H9 (cell line): ENCODE results near the gene IP6K3. TPM values are rescaled to one million over a fixed set of nuclear protein-coding genes. Genes with fewer than 3 reads are reported as not detected.

Experiments
- DNase-seq: peaks from one replicate; pipeline ENCODE4 v3.0.0-alpha.2; 2017
- H2AFZ ChIP-seq: one replicate; pipeline ENCODE4 v1.6.1; 2013; ENCODE audit warnings: mild to moderate bottlenecking, low read length, control low read depth, moderate library complexity
- H2AK5ac ChIP-seq: 2 replicates; pipeline ENCODE4 v1.6.1; 2013; ENCODE audit warnings: low read length, control low read depth, mixed read lengths; ENCODE audit not compliant: insufficient read length
- H2BK120ac ChIP-seq: one replicate; pipeline ENCODE4 v1.6.1; 2013; ENCODE audit warnings: low read depth, mild to moderate bottlenecking, low read length, control low read depth, inconsistent platforms; ENCODE audit not compliant: poor library complexity, severe bottlenecking
- H2BK12ac ChIP-seq: 2 replicates; pipeline ENCODE4 v1.6.1; 2013; ENCODE audit warnings: low read length, control low read depth, mixed read lengths, low read depth; ENCODE audit not compliant: insufficient read length
- H2BK15ac ChIP-seq: 2 replicates; pipeline ENCODE4 v1.6.1; 2013; ENCODE audit warnings: low read depth, low read length, control low read depth
- H2BK20ac ChIP-seq: one replicate; pipeline ENCODE4 v1.6.1; 2013; ENCODE audit warnings: low read depth, mild to moderate bottlenecking, low read length, control low read depth, inconsistent platforms; ENCODE audit not compliant: poor library complexity, severe bottlenecking
- H2BK5ac ChIP-seq: 2 replicates; pipeline ENCODE4 v1.6.1; 2013; ENCODE audit warnings: low read length, control low read depth, mixed read lengths; ENCODE audit not compliant: insufficient read length
- H3K14ac ChIP-seq: 2 replicates; pipeline ENCODE4 v1.6.1; 2013; ENCODE audit warnings: low read length, control low read depth; ENCODE audit not compliant: insufficient read depth
- H3K18ac ChIP-seq: 2 replicates; pipeline ENCODE4 v1.6.1; 2013; ENCODE audit warnings: low read depth, mild to moderate bottlenecking, mixed read lengths, low read length, control low read depth; ENCODE audit not compliant: insufficient read length
- H3K23ac ChIP-seq: 2 replicates; pipeline ENCODE4 v1.6.1; 2013; ENCODE audit warnings: low read length, control low read depth, mixed read lengths, low read depth; ENCODE audit not compliant: insufficient read length
- H3K23me2 ChIP-seq: 2 replicates; pipeline ENCODE4 v1.6.1; 2013; ENCODE audit warnings: low read depth, mild to moderate bottlenecking, mixed read lengths, low read length, control low read depth; ENCODE audit not compliant: insufficient read length, poor library complexity, severe bottlenecking
- H3K27ac ChIP-seq: 2 replicates; pipeline ENCODE4 v1.5.1; 2013; ENCODE audit warnings: low read length, control low read depth, mixed read lengths, low read depth; ENCODE audit not compliant: insufficient read length
- H3K27me3 ChIP-seq: 2 replicates; pipeline ENCODE4 v1.6.1; 2013; ENCODE audit warnings: low read length, control low read depth, inconsistent platforms; ENCODE audit not compliant: insufficient read depth
- H3K4ac ChIP-seq: 2 replicates; pipeline ENCODE4 v1.6.1; 2013; ENCODE audit warnings: low read depth, mild to moderate bottlenecking, control low read depth, inconsistent platforms, low read length, moderate library complexity
- H3K4me1 ChIP-seq: 2 replicates; pipeline ENCODE4 v1.6.1; 2013; ENCODE audit warnings: low read length, control low read depth, inconsistent platforms; ENCODE audit not compliant: insufficient read depth
- H3K4me2 ChIP-seq: 2 replicates; pipeline ENCODE4 v1.6.1; 2013; ENCODE audit warnings: low read length, control low read depth, mixed read lengths; ENCODE audit not compliant: insufficient read length, insufficient read depth
- H3K56ac ChIP-seq: 2 replicates; pipeline ENCODE4 v1.6.1; 2013; ENCODE audit warnings: low read depth, mild to moderate bottlenecking, mixed read lengths, low read length, control low read depth; ENCODE audit not compliant: insufficient read length
- H3K79me1 ChIP-seq: 2 replicates; pipeline ENCODE4 v1.6.1; 2013; ENCODE audit warnings: low read depth, mild to moderate bottlenecking, moderate library complexity, low read length, control low read depth, inconsistent platforms; ENCODE audit not compliant: insufficient read depth, poor library complexity, severe bottlenecking
- H3K79me2 ChIP-seq: 2 replicates; pipeline ENCODE4 v1.6.1; 2013; ENCODE audit warnings: low read length, control low read depth, inconsistent platforms; ENCODE audit not compliant: insufficient read depth
- H3K9ac ChIP-seq: 2 replicates; pipeline ENCODE4 v1.6.1; 2013; ENCODE audit warnings: low read length, control low read depth, mixed read lengths; ENCODE audit not compliant: insufficient read length; ENCODE audit errors: extremely low read depth
- H3K9me3 ChIP-seq: one replicate; pipeline ENCODE4 v1.6.1; 2013; ENCODE audit warnings: low read depth, low read length, inconsistent platforms; ENCODE audit not compliant: control insufficient read depth
- H3T11ph ChIP-seq: one replicate; pipeline ENCODE4 v1.6.1; 2013; ENCODE audit warnings: mild to moderate bottlenecking, low read length, control low read depth, inconsistent platforms
- H4K20me1 ChIP-seq: one replicate; pipeline ENCODE4 v1.6.1; 2013; ENCODE audit not compliant: control insufficient read depth, insufficient read length, insufficient read depth
- H4K5ac ChIP-seq: 2 replicates; pipeline ENCODE4 v1.6.1; 2013; ENCODE audit warnings: low read depth, mild to moderate bottlenecking, mixed read lengths, low read length, control low read depth; ENCODE audit not compliant: insufficient read length
- H4K8ac ChIP-seq: replicated peaks from 2 replicates; pipeline ENCODE4 v1.6.1; 2013; ENCODE audit warnings: low read length, control low read depth, mixed read lengths, low read depth; ENCODE audit not compliant: insufficient read length
- H4K91ac ChIP-seq: 2 replicates; pipeline ENCODE4 v1.6.1; 2013; ENCODE audit warnings: low read depth, mild to moderate bottlenecking, moderate library complexity, mixed read lengths, low read length, control low read depth; ENCODE audit not compliant: insufficient read length
- H3K27ac Mint-ChIP-seq, 3 experiments: 2 replicates in 2 of 3; 3 replicates in 1 of 3; pipeline ENCODE4 v1.8.0; 2020 to 2021; ENCODE audit warnings: mixed read lengths in 3 of 3, mild to moderate bottlenecking in 1 of 3, moderate library complexity in 1 of 3
- H3K27me3 Mint-ChIP-seq: 2 replicates; pipeline ENCODE4 v1.8.0; 2021; ENCODE audit warnings: low read depth, mild to moderate bottlenecking, moderate library complexity, mixed read lengths
- H3K36me3 Mint-ChIP-seq, 3 experiments: 2 replicates in 2 of 3; 3 replicates in 1 of 3; pipeline ENCODE4 v1.8.0; 2020 to 2021; ENCODE audit warnings: low read depth in 3 of 3, mixed read lengths in 3 of 3; ENCODE audit not compliant: insufficient read depth in 1 of 3
- H3K4me1 Mint-ChIP-seq, 2 experiments: 2 replicates each; pipeline ENCODE4 v1.8.0; 2020; ENCODE audit warnings: mixed read lengths in 2 of 2
- H3K4me3 Mint-ChIP-seq, 2 experiments: 2 replicates in 1 of 2; 3 replicates in 1 of 2; pipeline ENCODE4 v1.8.0; 2020 to 2021; ENCODE audit warnings: mild to moderate bottlenecking in 2 of 2, mixed read lengths in 2 of 2, moderate library complexity in 1 of 2
- H3K9me3 Mint-ChIP-seq, 2 experiments: 2 replicates in 1 of 2; 3 replicates in 1 of 2; pipeline ENCODE4 v1.8.0; 2020; ENCODE audit warnings: mild to moderate bottlenecking in 2 of 2, mixed read lengths in 2 of 2, moderate library complexity in 1 of 2
- WGBS: extraction: QIAGEN DNeasy Blood & Tissue Kit; methylation state at CpG from one replicate; pipeline ENCODE4 v1.1.7; 2013; ENCODE audit warnings: missing lambda C conversion rate, low lambda C conversion rate, mixed read lengths; ENCODE audit not compliant: insufficient read length; ENCODE audit errors: extremely low coverage; 5-methylcytosine and 5-hydroxymethylcytosine counted together
- total RNA-seq: library from RNA; stranded (reverse); gene quantifications from 2 replicates; pipeline ENCODE4 v1.2.1, GENCODE V29; 2021
- TF ChIP-seq, protein P1 (sequence below): fragments of 200-600 bp; sonication (generic); conservative IDR thresholded peaks from 3 replicates; pipeline ENCODE4 v1.8.0; 2021; ENCODE audit warnings: antibody characterized with exemption, mild to moderate bottlenecking

Gene IP6K3
- total RNA-seq, 1 experiment from 2014 or later: 0.46 TPM

- Histone ChIP-seq H3K79me2 (no peaks in the 10 kb centered on the region), H4K5ac (no peak overlapping the region), H3K4me2 (no peak overlapping the region), H2BK15ac (no peak overlapping the region), H4K20me1 (no peaks in the 10 kb centered on the region), H2BK12ac (no peak overlapping the region), H4K8ac (no peak overlapping the region), H3K14ac (no peak overlapping the region), H2AK5ac (no peak overlapping the region), H3T11ph (no peak overlapping the region), H3K23me2 (no peaks in the 10 kb centered on the region), H3K4ac (no peak overlapping the region), H3K27ac (no peak overlapping the region), H3K79me1 (no peaks in the 10 kb centered on the region), H3K9ac (no peak overlapping the region), H3K4me1 (peaks cover 10% of the 10 kb centered on the region), H4K91ac (no peak overlapping the region), H2BK5ac (no peak overlapping the region), H3K9me3 (no peaks in the 10 kb centered on the region), H2BK120ac (no peak overlapping the region), H3K18ac (no peak overlapping the region), H3K23ac (no peak overlapping the region), H3K27me3 (no peaks in the 10 kb centered on the region), H2BK20ac (no peak overlapping the region), H3K56ac (no peak overlapping the region), H2AFZ (no peak overlapping the region)
- no peak for DNase-seq
- Mint-ChIP-seq H3K4me1 (peaks cover 43% of the 10 kb centered on the region in 2 experiments), H3K4me3 (peak overlapping the region in 1 of 2 experiments; percentile 52; a peak in 2 of 5 replicates), H3K27me3 (peaks cover 3% of the 10 kb centered on the region; the same call in 1 of the 2 replicates), H3K9me3 (peaks cover 0 to 1% of the 10 kb centered on the region in 2 experiments; a peak in 2 of 5 replicates), H3K27ac (peak overlapping the region in 2 of 3 experiments; percentile 41 to 75; a peak in 4 of 7 replicates), H3K36me3 (peaks cover 21 to 51% (median 50%) of the 10 kb centered on the region in 3 experiments)
- TF ChIP-seq, protein P1, sequence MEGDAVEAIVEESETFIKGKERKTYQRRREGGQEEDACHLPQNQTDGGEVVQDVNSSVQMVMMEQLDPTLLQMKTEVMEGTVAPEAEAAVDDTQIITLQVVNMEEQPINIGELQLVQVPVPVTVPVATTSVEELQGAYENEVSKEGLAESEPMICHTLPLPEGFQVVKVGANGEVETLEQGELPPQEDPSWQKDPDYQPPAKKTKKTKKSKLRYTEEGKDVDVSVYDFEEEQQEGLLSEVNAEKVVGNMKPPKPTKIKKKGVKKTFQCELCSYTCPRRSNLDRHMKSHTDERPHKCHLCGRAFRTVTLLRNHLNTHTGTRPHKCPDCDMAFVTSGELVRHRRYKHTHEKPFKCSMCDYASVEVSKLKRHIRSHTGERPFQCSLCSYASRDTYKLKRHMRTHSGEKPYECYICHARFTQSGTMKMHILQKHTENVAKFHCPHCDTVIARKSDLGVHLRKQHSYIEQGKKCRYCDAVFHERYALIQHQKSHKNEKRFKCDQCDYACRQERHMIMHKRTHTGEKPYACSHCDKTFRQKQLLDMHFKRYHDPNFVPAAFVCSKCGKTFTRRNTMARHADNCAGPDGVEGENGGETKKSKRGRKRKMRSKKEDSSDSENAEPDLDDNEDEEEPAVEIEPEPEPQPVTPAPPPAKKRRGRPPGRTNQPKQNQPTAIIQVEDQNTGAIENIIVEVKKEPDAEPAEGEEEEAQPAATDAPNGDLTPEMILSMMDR: no peak
- no CpG with 5 or more reads among the region's 24 CpGs for WGBS
Measured at GRCh38 chr6:33772082-33772830, 25.6 kb upstream of the IP6K3 start.
